H1 (cell line): ENCODE data around the gene ALPK3. TPM values are rescaled to one million over a fixed set of nuclear protein-coding genes. Genes with fewer than 3 reads are reported as not detected.

Experiments
- RXRA ChIP-seq: IDR thresholded peaks from 2 replicates; pipeline ENCODE4 v1.6.1; 2011; ENCODE audit warnings: low read depth, mild to moderate bottlenecking, low read length, moderate library complexity; ENCODE audit not compliant: insufficient read depth
- SRF ChIP-seq: IDR thresholded peaks from 2 replicates; pipeline ENCODE4 v1.6.1; 2011; ENCODE audit warnings: mild to moderate bottlenecking, low read depth, low read length, moderate library complexity
- polyA plus RNA-seq, 7 experiments: library from polyadenylated mRNA; depleted of rRNA in 3 of 7; stranded (reverse) in 5 of 7; unstranded in 2 of 7; fragments of >200 nt in 5 of 7; fragments of 200-250 nt in 2 of 7; gene quantifications; 1 replicate in 5 of 7; 2 replicates in 1 of 7; 4 replicates in 1 of 7; pipeline versions ENCODE4 v1.2.1 to v1.2.3, GENCODE V29; 2011 to 2013; ENCODE audit warnings: missing spikeins in 2 of 7, mixed read lengths in 2 of 7
- total RNA-seq: library from RNA; stranded (reverse); fragmentation: NEBNext Ultra II Directional; extraction: Animal tissue kit (Norgen Biotek cat#: 25700); gene quantifications from 2 replicates; pipeline ENCODE4 v1.2.1, GENCODE V29; 2021

The ALPK3 gene
- total and polyA plus RNA-seq, 2 of the 8 experiments (the other 6 are each of a cell fraction or from before 2014, with no cell fraction given): 4.4 to 19.2 TPM

DNA sequence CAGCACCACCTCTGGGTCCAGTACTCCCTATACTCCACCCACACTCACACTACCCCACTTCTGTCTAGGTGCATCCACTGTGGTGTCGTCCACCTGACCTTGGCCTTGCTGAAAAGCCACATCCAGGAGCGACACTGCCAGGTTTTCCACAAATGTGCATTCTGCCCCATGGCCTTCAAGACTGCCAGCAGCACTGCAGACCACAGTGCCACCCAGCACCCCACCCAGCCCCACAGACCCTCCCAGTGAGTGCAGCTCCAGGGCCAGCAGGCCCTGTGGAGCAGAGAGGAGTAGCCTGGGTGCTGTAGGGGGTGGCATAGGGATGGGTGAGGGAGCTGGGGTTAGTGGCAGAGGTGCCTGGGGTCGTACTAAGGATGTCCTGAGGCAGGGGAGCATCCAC lies 19.4 kb upstream of the ALPK3 start (continued):
- no peak for TF ChIP-seq RXRA
- TF ChIP-seq SRF: no peak
